Cerebellar cortex (tissue), 1 donor: ENCODE measurements around the gene GPC5.
"Not testable (repeated sequence)": the region's sequence is repeated elsewhere in the genome, so short reads cannot be mapped to it uniquely, and the experiment has no call there.

Source experiments
- DNase-seq: peaks from one replicate; pipeline ENCODE4 v3.0.0-alpha.2; 2015; ENCODE audit warnings: low spot score

Gene GPC5

GRCh38 chr13:92752705-92753104, 1354.3 kb downstream of the GPC5 start:
- DNase-seq: not testable (repeated sequence)

- DNase-seq: no peak
Observed at GRCh38 chr13:92761710-92762109, 1363.3 kb downstream of the GPC5 start.

- DNase-seq: no peak
Observed at GRCh38 chr13:92767468-92767867, 1369.0 kb downstream of the GPC5 start.

- no peak for DNase-seq
Observed at GRCh38 chr13:92768602-92769001, 1370.2 kb downstream of the GPC5 start.

- no peak for DNase-seq
Observed at GRCh38 chr13:92769046-92769445, 1370.6 kb downstream of the GPC5 start.

- no peak for DNase-seq
Observed at GRCh38 chr13:92775658-92776057, 1377.2 kb downstream of the GPC5 start.

- DNase-seq: no peak
Observed at GRCh38 chr13:92781965-92782690, 1383.7 kb downstream of the GPC5 start.

GRCh38 chr13:92802776-92803175, 1404.4 kb downstream of the GPC5 start:
- DNase-seq: no peak

- no peak for DNase-seq
Observed at GRCh38 chr13:92804346-92804745, 1405.9 kb downstream of the GPC5 start.

GRCh38 chr13:92804926-92805325, 1406.5 kb downstream of the GPC5 start:
- DNase-seq: no peak

- no peak for DNase-seq
Observed at GRCh38 chr13:92805766-92806165, 1407.3 kb downstream of the GPC5 start.

- no peak for DNase-seq
Observed at GRCh38 chr13:92806215-92806614, 1407.8 kb downstream of the GPC5 start.

GRCh38 chr13:92807353-92807752, 1408.9 kb downstream of the GPC5 start:
- DNase-seq: no peak

- DNase-seq: no peak
Observed at GRCh38 chr13:92807966-92808365, 1409.5 kb downstream of the GPC5 start.

GRCh38 chr13:92821324-92821723, 1422.9 kb downstream of the GPC5 start:
- no peak for DNase-seq

GRCh38 chr13:92823059-92823458, 1424.6 kb downstream of the GPC5 start:
- DNase-seq: no peak

GRCh38 chr13:92825938-92826596, 1427.6 kb downstream of the GPC5 start:
- no peak for DNase-seq

- no peak for DNase-seq
Observed at GRCh38 chr13:92827503-92827902, 1429.1 kb downstream of the GPC5 start.

- no peak for DNase-seq
Observed at GRCh38 chr13:92829930-92830329, 1431.5 kb downstream of the GPC5 start.

- DNase-seq: no peak
Observed at GRCh38 chr13:92830821-92831220, 1432.4 kb downstream of the GPC5 start.

- no peak for DNase-seq
Observed at GRCh38 chr13:92833071-92833470, 1434.7 kb downstream of the GPC5 start.

- DNase-seq: no peak
Observed at GRCh38 chr13:92836171-92836570, 1437.8 kb downstream of the GPC5 start.

- DNase-seq: no peak
Observed at GRCh38 chr13:92838786-92839185, 1440.4 kb downstream of the GPC5 start.

- no peak for DNase-seq
Observed at GRCh38 chr13:92842145-92842544, 1443.7 kb downstream of the GPC5 start.
